Keratinocyte (primary cell): ENCODE data around the gene CAMSAP1. TPM values are rescaled to one million over a fixed set of nuclear protein-coding genes. Genes with fewer than 3 reads are reported as not detected.
"Not testable (repeated sequence)": the region's sequence is repeated elsewhere in the genome, so short reads cannot be mapped to it uniquely, and the experiment has no call there.

Experiments used
- DNase-seq: peaks from one replicate; pipeline ENCODE4 v3.0.0-alpha.2; 2011; ENCODE audit warnings: low read depth, missing footprints, low spot score
- FAIRE-seq: peaks from 2 replicates; lab custom pipeline; 2011; peaks lifted over from hg19 to GRCh38; lab: Jason Lieb, UNC
- H2AFZ ChIP-seq: 2 replicates; pipeline ENCODE4 v1.6.0; 2012; ENCODE audit warnings: low read length, control low read depth, inconsistent platforms; ENCODE audit not compliant: control insufficient read depth
- H3K27ac ChIP-seq: 2 replicates; pipeline ENCODE4 v1.5.1; 2011; ENCODE audit warnings: low read length; ENCODE audit not compliant: control insufficient read depth, insufficient read depth
- H3K27me3 ChIP-seq: 3 replicates; pipeline ENCODE4 v1.6.0; 2011; ENCODE audit warnings: low read length; ENCODE audit not compliant: control insufficient read depth, insufficient read depth; ENCODE audit errors: extremely low read depth
- H3K36me3 ChIP-seq, 2 experiments: 2 replicates in 1 of 2; 3 replicates in 1 of 2; pipeline ENCODE4 v1.5.1; 2011; ENCODE audit warnings: low read length in 2 of 2, mild to moderate bottlenecking in 1 of 2; ENCODE audit not compliant: control insufficient read depth in 2 of 2, insufficient read depth in 2 of 2; ENCODE audit errors: extremely low read depth in 1 of 2
- H3K4me1 ChIP-seq: 3 replicates; pipeline ENCODE4 v1.5.1; 2011; ENCODE audit warnings: low read length; ENCODE audit not compliant: control insufficient read depth, insufficient read depth; ENCODE audit errors: extremely low read depth
- H3K4me2 ChIP-seq: 3 replicates; pipeline ENCODE4 v1.6.0; 2011; ENCODE audit warnings: low read depth, low read length; ENCODE audit not compliant: control insufficient read depth, insufficient read depth; ENCODE audit errors: extremely low read depth
- H3K4me3 ChIP-seq, 3 experiments: fragments of 200-600 bp in 1 of 3; sonication (generic) in 1 of 3; 2 replicates in 2 of 3; 3 replicates in 1 of 3; pipeline ENCODE4 v1.5.1; 2011 to 2016; ENCODE audit warnings: low read length in 3 of 3, mild to moderate bottlenecking in 3 of 3, control low read depth in 2 of 3, inconsistent platforms in 1 of 3, low read depth in 1 of 3, mixed read lengths in 1 of 3, mixed run types in 1 of 3, moderate library complexity in 1 of 3; ENCODE audit not compliant: control insufficient read depth in 2 of 3, insufficient read depth in 2 of 3; ENCODE audit errors: extremely low read depth in 1 of 3
- H3K79me2 ChIP-seq: 2 replicates; pipeline ENCODE4 v1.6.0; 2012; ENCODE audit warnings: low read length; ENCODE audit not compliant: control insufficient read depth, insufficient read depth
- H3K9ac ChIP-seq: 3 replicates; pipeline ENCODE4 v1.6.0; 2011; ENCODE audit warnings: low read length; ENCODE audit not compliant: control insufficient read depth, insufficient read depth; ENCODE audit errors: extremely low read depth
- H3K9me1 ChIP-seq: 3 replicates; pipeline ENCODE4 v1.6.0; 2011; ENCODE audit warnings: low read length; ENCODE audit not compliant: control insufficient read depth, insufficient read depth; ENCODE audit errors: extremely low read depth
- H3K9me3 ChIP-seq: 2 replicates; pipeline ENCODE4 v1.5.1; 2012; ENCODE audit warnings: low read depth, low read length; ENCODE audit not compliant: control insufficient read depth
- H4K20me1 ChIP-seq: 3 replicates; pipeline ENCODE4 v1.6.0; 2011; ENCODE audit warnings: low read length; ENCODE audit not compliant: control insufficient read depth, insufficient read depth; ENCODE audit errors: extremely low read depth
- CTCF ChIP-seq, 3 experiments: IDR thresholded peaks in 1 of 3; conservative IDR thresholded peaks in 1 of 3; optimal IDR thresholded peaks in 1 of 3; 2 replicates in 2 of 3; 3 replicates in 1 of 3; pipeline versions ENCODE3 to v1.5.1; 2011; ENCODE audit warnings: low read length in 3 of 3, mild to moderate bottlenecking in 3 of 3, moderate library complexity in 2 of 3, control low read depth in 1 of 3, inconsistent platforms in 1 of 3; ENCODE audit not compliant: insufficient read depth in 2 of 3; ENCODE audit errors: extremely low read depth in 1 of 3
- EZH2 ChIP-seq: IDR thresholded peaks from one replicate; pipeline ENCODE4 v1.6.1; 2012; ENCODE audit warnings: inconsistent platforms, mild to moderate bottlenecking, low read length, moderate library complexity
- dilution Hi-C: fragments of 300-500 bp; cut with MboI; formaldehyde crosslinking; loops from one replicate; pipeline ENCODE4 v1.7.0; 2020; ENCODE audit warnings: low sequenced_read_pairs; ENCODE audit not compliant: extremely low pct_ligation_motif_present
- polyA plus RNA-seq, 5 experiments: library from polyadenylated mRNA; depleted of rRNA in 3 of 5; stranded (reverse) in 3 of 5; stranded (forward) in 1 of 5; unstranded in 1 of 5; fragments of >200 nt; gene quantifications; 1 replicate in 1 of 5; 2 replicates in 3 of 5; 3 replicates in 1 of 5; pipeline versions ENCODE4 v1.2.1 to v1.2.3, GENCODE V29; 2011 to 2012; ENCODE audit warnings: missing spikeins in 2 of 5, low read depth in 1 of 5, low replicate concordance in 1 of 5

The CAMSAP1 gene
- polyA plus RNA-seq, 1 donor (not counting 4 experiments of a cell fraction or from before 2014, with no cell fraction given) = 8.3 TPM

DNA sequence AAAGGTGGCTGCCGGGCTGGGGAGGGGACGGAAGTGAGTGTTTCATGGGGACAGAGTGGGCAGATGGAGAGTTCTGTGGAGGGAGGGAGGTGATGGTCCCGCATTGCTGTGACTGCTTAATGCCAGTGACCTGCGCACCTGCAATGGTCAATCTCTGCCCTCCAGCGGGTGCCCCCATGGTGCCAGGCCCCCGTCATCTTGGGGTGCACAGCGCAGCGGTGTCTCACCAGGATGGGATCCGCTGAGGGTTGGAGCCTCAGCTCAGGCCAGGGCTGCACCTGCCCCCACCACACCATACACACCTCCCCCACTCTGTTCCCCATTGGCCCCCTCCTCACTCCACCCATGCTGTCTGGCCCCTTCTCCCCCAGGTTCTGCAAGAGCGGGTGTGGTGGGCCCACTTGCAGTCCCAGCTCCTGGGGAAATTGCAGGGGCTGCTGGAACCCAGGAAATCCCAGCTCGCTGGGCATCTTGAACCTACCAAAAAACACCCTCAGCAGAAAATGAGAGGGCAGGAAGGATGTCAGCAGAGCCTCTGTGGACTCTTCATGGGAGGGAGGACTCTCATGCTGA lies 12.1 kb upstream of the CAMSAP1 start:
- no peaks in the 10 kb centered on the region for H3K9me1 ChIP-seq
- no peaks in the 10 kb centered on the region for H4K20me1 ChIP-seq
- no peaks in the 10 kb centered on the region for H3K27me3 ChIP-seq
- H3K4me3 ChIP-seq = no peak overlapping the region
- H3K4me1 ChIP-seq = no peaks in the 10 kb centered on the region
- no peak overlapping the region for H3K4me2 ChIP-seq
- peaks cover 18% of the 10 kb centered on the region for H3K9me3 ChIP-seq
- no peak overlapping the region for H3K9ac ChIP-seq
- no peak overlapping the region for H2AFZ ChIP-seq
- FAIRE-seq = no peak
- no peak for DNase-seq
- TF ChIP-seq EZH2 = no peak
- no peak for TF ChIP-seq CTCF (optimal IDR thresholded peaks at IDR 0.05 in 1 of 3, IDR thresholded peaks at IDR 0.05 in 1 of 3, conservative IDR thresholded peaks at IDR 0.05 in 1 of 3; ENCODE audit: extremely low read depth in 1 of 3, insufficient read depth in 2 of 3, low read length in 3 of 3)
- dilution Hi-C loops = no loop called here
- no peaks in the 10 kb centered on the region for H3K79me2 ChIP-seq
- peaks cover 8 to 18% of the 10 kb centered on the region in 2 experiments for H3K36me3 ChIP-seq
- no peak overlapping the region for H3K27ac ChIP-seq

GRCh38 chr9:135916227-135916626 lies 8.9 kb upstream of the CAMSAP1 start:
- H3K4me1 ChIP-seq, H3K79me2 ChIP-seq, H3K4me2 ChIP-seq, H3K27ac ChIP-seq, dilution Hi-C loops, FAIRE-seq, H3K27me3 ChIP-seq, H4K20me1 ChIP-seq, H2AFZ ChIP-seq, H3K4me3 ChIP-seq, H3K9ac ChIP-seq, DNase-seq, H3K9me1 ChIP-seq: not testable (repeated sequence)
- H3K36me3 ChIP-seq = peaks cover 24 to 34% of the 10 kb centered on the region in 2 experiments
- H3K9me3 ChIP-seq = peaks cover 23% of the 10 kb centered on the region

DNA sequence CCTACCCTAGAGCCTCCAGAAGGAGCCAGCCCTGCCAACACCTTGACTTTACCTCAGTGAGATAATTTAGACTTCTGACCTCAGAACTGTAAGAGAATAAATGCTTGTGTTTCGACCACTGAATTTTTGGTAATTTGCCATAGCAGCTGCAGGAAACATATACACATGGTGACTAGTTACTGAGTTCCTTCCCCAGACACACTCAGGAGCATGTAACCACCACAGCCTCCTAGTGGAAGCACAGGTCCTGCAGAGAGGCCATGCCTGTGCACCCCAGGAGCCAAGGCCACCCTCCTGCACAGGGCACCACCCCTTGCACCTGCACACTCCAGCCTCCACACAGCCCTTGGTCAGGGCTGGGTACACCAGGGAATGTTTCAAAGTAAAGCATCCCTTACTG lies 7.6 kb upstream of the CAMSAP1 start:
- H3K79me2 ChIP-seq = no peaks in the 10 kb centered on the region
- no peak overlapping the region for H3K4me2 ChIP-seq
- H3K4me3 ChIP-seq = no peak overlapping the region
- no peaks in the 10 kb centered on the region for H3K4me1 ChIP-seq
- no peaks in the 10 kb centered on the region for H3K27me3 ChIP-seq
- no peak overlapping the region for H2AFZ ChIP-seq
- dilution Hi-C loops = no loop called here
- H3K27ac ChIP-seq = no peak overlapping the region
- DNase-seq (no peak), FAIRE-seq (no peak)
- no peaks in the 10 kb centered on the region for H4K20me1 ChIP-seq
- no peak overlapping the region for H3K9ac ChIP-seq
- TF ChIP-seq CTCF (optimal IDR thresholded peaks at IDR 0.05 in 1 of 3, IDR thresholded peaks at IDR 0.05 in 1 of 3, conservative IDR thresholded peaks at IDR 0.05 in 1 of 3; ENCODE audit: extremely low read depth in 1 of 3, insufficient read depth in 2 of 3, low read length in 3 of 3) (no peak), EZH2 (no peak)
- H3K36me3 ChIP-seq = peaks cover 30 to 39% of the 10 kb centered on the region in 2 experiments
- H3K9me3 ChIP-seq = peaks cover 23% of the 10 kb centered on the region
- H3K9me1 ChIP-seq = no peaks in the 10 kb centered on the region

DNA sequence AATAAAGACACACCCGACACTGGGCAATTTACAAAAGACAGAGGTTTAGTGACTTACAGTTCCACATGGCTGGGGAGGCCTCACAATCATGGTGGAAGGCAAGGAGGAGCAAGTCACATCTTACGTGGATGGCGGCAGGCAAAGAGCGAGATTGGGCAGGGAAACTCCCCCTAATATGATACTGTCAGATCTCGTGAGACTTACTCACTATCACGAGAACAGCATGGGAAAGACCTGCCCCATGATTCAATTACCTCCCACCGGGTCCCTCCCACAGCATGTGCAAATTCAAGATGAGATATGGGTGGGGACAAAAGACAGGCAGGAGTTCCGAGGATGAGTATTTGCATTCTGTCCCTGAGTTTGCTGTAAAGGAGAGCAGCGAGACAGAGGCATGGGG lies 3.9 kb upstream of the CAMSAP1 start:
- H3K9ac ChIP-seq, H3K4me2 ChIP-seq, H3K9me1 ChIP-seq, H3K27me3 ChIP-seq, H2AFZ ChIP-seq, dilution Hi-C loops, H3K27ac ChIP-seq, FAIRE-seq, DNase-seq, H3K4me3 ChIP-seq, H4K20me1 ChIP-seq: not testable (repeated sequence)
- Histone ChIP-seq H3K4me1 (peaks cover 12% of the 10 kb centered on the region), H3K9me3 (peaks cover 19% of the 10 kb centered on the region), H3K79me2 (peaks cover 12% of the 10 kb centered on the region), H3K36me3 (peaks cover 34 to 43% of the 10 kb centered on the region in 2 experiments)
